Mesenchymal stem cell (in vitro differentiated cells and primary cell): ENCODE data around the gene OR10D3.

Experiments used
- DNase-seq: peaks from one replicate; pipeline ENCODE4 v3.0.0-alpha.2; 2013
- H2AFZ ChIP-seq: one replicate; pipeline ENCODE4 v1.6.1; 2013; ENCODE audit warnings: low read depth, mild to moderate bottlenecking, control low read depth, inconsistent platforms, low read length, moderate library complexity
- H2AK5ac ChIP-seq: 2 replicates; pipeline ENCODE4 v1.6.1; 2013; ENCODE audit warnings: low read length, moderate library complexity, mild to moderate bottlenecking, inconsistent platforms; ENCODE audit not compliant: severe bottlenecking
- H2BK120ac ChIP-seq: one replicate; pipeline ENCODE4 v1.6.1; 2013; ENCODE audit warnings: low read depth, mild to moderate bottlenecking, inconsistent platforms, low read length, moderate library complexity
- H2BK12ac ChIP-seq, 2 experiments: one replicate each; pipeline ENCODE4 v1.6.1; 2013; ENCODE audit warnings: inconsistent platforms in 2 of 2, low read length in 2 of 2, mild to moderate bottlenecking in 2 of 2, moderate library complexity in 2 of 2, control low read depth in 1 of 2
- H2BK15ac ChIP-seq: one replicate; pipeline ENCODE4 v1.6.1; 2013; ENCODE audit warnings: mild to moderate bottlenecking, low read depth, inconsistent platforms; ENCODE audit not compliant: poor library complexity, severe bottlenecking
- H2BK5ac ChIP-seq: 2 replicates; pipeline ENCODE4 v1.6.1; 2013; ENCODE audit warnings: low read depth, mild to moderate bottlenecking, low read length, control low read depth, inconsistent platforms; ENCODE audit not compliant: poor library complexity, severe bottlenecking
- H3K14ac ChIP-seq, 2 experiments: one replicate each; pipeline ENCODE4 v1.6.1; 2013; ENCODE audit warnings: inconsistent platforms in 2 of 2, low read length in 2 of 2, control low read depth in 1 of 2, mild to moderate bottlenecking in 1 of 2, moderate library complexity in 1 of 2
- H3K18ac ChIP-seq, 2 experiments: one replicate each; pipeline ENCODE4 v1.6.1; 2013; ENCODE audit warnings: inconsistent platforms in 2 of 2, low read length in 2 of 2, control low read depth in 1 of 2, low read depth in 1 of 2, mild to moderate bottlenecking in 1 of 2
- H3K23ac ChIP-seq, 2 experiments: one replicate each; pipeline ENCODE4 v1.6.1; 2013; ENCODE audit warnings: inconsistent platforms in 2 of 2, low read length in 2 of 2, mild to moderate bottlenecking in 2 of 2, moderate library complexity in 2 of 2, control low read depth in 1 of 2
- H3K27ac ChIP-seq: 2 replicates; pipeline ENCODE4 v1.5.1; 2013; ENCODE audit warnings: mild to moderate bottlenecking, moderate library complexity, low read length, control low read depth, inconsistent platforms; ENCODE audit not compliant: poor library complexity, severe bottlenecking
- H3K27me3 ChIP-seq, 2 experiments: 2 replicates each; pipeline versions ENCODE4 v1.6.1 to v1.7.0; 2013; ENCODE audit warnings: low read length in 2 of 2, mild to moderate bottlenecking in 2 of 2, moderate library complexity in 2 of 2, control low read depth in 1 of 2, inconsistent platforms in 1 of 2; ENCODE audit not compliant: control insufficient read depth in 1 of 2, insufficient read depth in 1 of 2
- H3K36me3 ChIP-seq, 2 experiments: 2 replicates each; pipeline versions ENCODE4 v1.6.1 to v1.7.0; 2013; ENCODE audit warnings: low read length in 2 of 2, control low read depth in 1 of 2, inconsistent platforms in 1 of 2, low read depth in 1 of 2, mild to moderate bottlenecking in 1 of 2; ENCODE audit not compliant: insufficient read depth in 2 of 2, control insufficient read depth in 1 of 2
- H3K4ac ChIP-seq, 2 experiments: one replicate each; pipeline ENCODE4 v1.6.1; 2013; ENCODE audit warnings: inconsistent platforms in 2 of 2, low read length in 2 of 2, mild to moderate bottlenecking in 2 of 2, moderate library complexity in 2 of 2, control low read depth in 1 of 2, low read depth in 1 of 2
- H3K4me1 ChIP-seq: 2 replicates; pipeline ENCODE4 v1.6.1; 2013; ENCODE audit warnings: low read depth, low read length, control low read depth; ENCODE audit not compliant: control insufficient read depth, insufficient read depth
- H3K4me2 ChIP-seq: 2 replicates; pipeline ENCODE4 v1.6.1; 2013; ENCODE audit warnings: low read length, mild to moderate bottlenecking, inconsistent platforms; ENCODE audit not compliant: poor library complexity, severe bottlenecking
- H3K4me3 ChIP-seq, 2 experiments: 2 replicates each; pipeline versions ENCODE4 v1.5.1 to v1.7.0; 2013; ENCODE audit warnings: low read length in 2 of 2, mild to moderate bottlenecking in 2 of 2, control low read depth in 1 of 2, low read depth in 1 of 2; ENCODE audit not compliant: insufficient read depth in 1 of 2
- H3K79me1 ChIP-seq: replicated peaks from 2 replicates; pipeline ENCODE4 v1.6.1; 2013; ENCODE audit warnings: mild to moderate bottlenecking, control low read depth, low read length, inconsistent platforms; ENCODE audit not compliant: poor library complexity, severe bottlenecking
- H3K9ac ChIP-seq: 2 replicates; pipeline ENCODE4 v1.7.0; 2013; ENCODE audit warnings: mild to moderate bottlenecking, low read length, moderate library complexity
- H3K9me3 ChIP-seq: 2 replicates; pipeline ENCODE4 v1.7.0; 2013; ENCODE audit warnings: mild to moderate bottlenecking, low read length; ENCODE audit not compliant: control insufficient read depth
- H4K8ac ChIP-seq: one replicate; pipeline ENCODE4 v1.6.1; 2013; ENCODE audit warnings: inconsistent platforms, mild to moderate bottlenecking, low read length, moderate library complexity
- H4K91ac ChIP-seq: one replicate; pipeline ENCODE4 v1.6.1; 2013; ENCODE audit warnings: mild to moderate bottlenecking, low read length, inconsistent platforms
- WGBS: methylation state at CpG from one replicate; pipeline ENCODE4 v1.1.7; 2013; ENCODE audit warnings: mixed read lengths; 5-methylcytosine and 5-hydroxymethylcytosine counted together

The OR10D3 gene

GRCh38 chr11:124207102-124207792 lies 24.1 kb downstream of the OR10D3 start:
- no peak overlapping the region for H3K4me3 ChIP-seq
- H3K4me1 ChIP-seq, result no peaks in the 10 kb centered on the region
- H2AFZ ChIP-seq, result no peak overlapping the region
- no peak overlapping the region for H3K27ac ChIP-seq
- no peak overlapping the region for H2BK5ac ChIP-seq
- H3K79me1 ChIP-seq, result no peaks in the 10 kb centered on the region
- H3K27me3 ChIP-seq, result no peaks in the 10 kb centered on the region
- H3K4me2 ChIP-seq, result no peak overlapping the region
- H3K4ac ChIP-seq, result no peak overlapping the region
- no peak overlapping the region for H2BK12ac ChIP-seq
- DNase-seq, result no peak
- H3K9me3 ChIP-seq, result no peaks in the 10 kb centered on the region
- no peak overlapping the region for H4K8ac ChIP-seq
- no peaks in the 10 kb centered on the region for H3K36me3 ChIP-seq
- H3K23ac ChIP-seq, result no peak overlapping the region
- no peak overlapping the region for H3K14ac ChIP-seq
- H3K18ac ChIP-seq, result no peak overlapping the region
- no peak overlapping the region for H2AK5ac ChIP-seq
- H2BK120ac ChIP-seq, result no peak overlapping the region
- WGBS, result 90% methylated on average over 6 of the region's 6 CpGs
- H4K91ac ChIP-seq, result no peak overlapping the region
- no peak overlapping the region for H2BK15ac ChIP-seq
- H3K9ac ChIP-seq, result no peak overlapping the region

DNA sequence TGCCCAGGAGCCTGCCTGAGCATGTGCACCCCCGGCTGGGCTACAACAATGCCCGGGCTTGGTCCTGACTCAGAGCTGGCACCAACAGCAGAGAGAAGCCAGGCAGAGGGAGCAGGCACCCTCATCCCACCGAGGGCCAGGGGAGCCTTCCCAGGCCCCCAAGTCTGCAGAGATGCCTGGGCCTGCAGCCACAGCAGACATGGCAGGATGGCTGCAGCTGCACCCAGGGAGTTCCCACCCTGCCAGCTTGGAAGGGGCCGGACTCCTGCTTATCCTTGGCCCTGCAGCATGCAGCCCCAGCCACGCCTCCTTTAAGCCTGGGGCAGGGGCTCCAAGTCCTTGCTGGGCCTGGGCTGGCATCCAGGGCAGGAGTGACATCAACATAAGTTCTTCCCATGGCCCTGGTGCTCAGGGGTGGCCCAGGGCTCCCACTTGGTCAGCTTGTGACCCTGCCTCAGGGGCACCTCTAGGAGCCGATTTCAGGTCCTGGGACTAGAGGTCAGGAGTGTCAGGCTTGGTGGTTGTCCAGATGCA lies 26.7 kb downstream of the OR10D3 start:
- Histone ChIP-seq H2BK5ac (no peak overlapping the region), H3K79me1 (no peaks in the 10 kb centered on the region), H3K4me3 (no peak overlapping the region), H3K4me1 (no peaks in the 10 kb centered on the region), H3K27ac (no peak overlapping the region), H2BK15ac (no peak overlapping the region), H2BK12ac (no peak overlapping the region), H3K4me2 (no peak overlapping the region), H2BK120ac (no peak overlapping the region), H3K4ac (no peak overlapping the region), H4K91ac (no peak overlapping the region), H4K8ac (no peak overlapping the region), H3K23ac (no peak overlapping the region), H3K18ac (no peak overlapping the region), H3K14ac (peak overlapping the region in 1 of 2 experiments; percentile 36), H3K27me3 (no peaks in the 10 kb centered on the region), H2AFZ (no peak overlapping the region), H3K9me3 (no peaks in the 10 kb centered on the region), H2AK5ac (no peak overlapping the region), H3K36me3 (no peaks in the 10 kb centered on the region), H3K9ac (no peak overlapping the region)
- DNase-seq, result no peak
- 87% methylated on average over 6 of the region's 6 CpGs for WGBS

DNA sequence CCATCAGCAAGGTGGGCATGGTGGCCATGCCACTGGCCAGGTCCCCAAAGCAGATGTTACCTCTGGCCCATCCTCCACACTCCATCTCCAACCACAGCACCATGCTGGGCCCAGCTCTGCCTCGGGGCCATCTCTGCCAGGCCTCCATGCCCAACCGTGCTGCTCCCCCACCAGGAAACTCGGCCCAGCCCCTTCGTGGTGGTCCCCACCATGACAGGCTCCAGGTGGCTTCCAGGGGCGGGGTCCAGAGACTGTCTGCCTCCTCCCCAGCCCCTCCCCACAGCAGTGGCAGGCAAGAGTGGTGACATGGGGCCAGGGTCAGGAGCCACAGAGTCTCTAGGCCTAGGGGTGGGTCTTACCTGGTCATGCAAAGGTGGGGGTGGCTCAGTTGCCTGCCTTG lies 27.3 kb downstream of the OR10D3 start:
- no peak overlapping the region for H2BK5ac ChIP-seq
- no peak overlapping the region for H4K8ac ChIP-seq
- no peak overlapping the region for H3K4ac ChIP-seq
- H3K36me3 ChIP-seq, result no peaks in the 10 kb centered on the region
- no peak overlapping the region for H2BK120ac ChIP-seq
- H3K9ac ChIP-seq, result no peak overlapping the region
- H3K4me3 ChIP-seq, result no peak overlapping the region
- H3K27ac ChIP-seq, result no peak overlapping the region
- no peaks in the 10 kb centered on the region for H3K4me1 ChIP-seq
- peak overlapping the region; percentile 33 for H2BK15ac ChIP-seq
- H3K27me3 ChIP-seq, result no peaks in the 10 kb centered on the region
- no peak overlapping the region for H3K18ac ChIP-seq
- peak overlapping the region in 1 of 2 experiments; percentile 13 for H2BK12ac ChIP-seq
- no peak for DNase-seq
- H2AK5ac ChIP-seq, result no peak overlapping the region
- no peak overlapping the region for H3K23ac ChIP-seq
- 84% methylated on average over 4 of the region's 5 CpGs for WGBS
- no peak overlapping the region for H4K91ac ChIP-seq
- no peak overlapping the region for H2AFZ ChIP-seq
- no peaks in the 10 kb centered on the region for H3K9me3 ChIP-seq
- H3K4me2 ChIP-seq, result no peak overlapping the region
- no peak overlapping the region for H3K14ac ChIP-seq
- H3K79me1 ChIP-seq, result no peaks in the 10 kb centered on the region

- DNase-seq, result no peak
- Histone ChIP-seq H3K23ac (no peak overlapping the region), H3K4ac (no peak overlapping the region), H2BK12ac (no peak overlapping the region), H3K27me3 (no peaks in the 10 kb centered on the region), H3K18ac (no peak overlapping the region), H3K36me3 (no peaks in the 10 kb centered on the region), H2BK120ac (no peak overlapping the region), H3K9me3 (no peaks in the 10 kb centered on the region), H3K4me1 (no peaks in the 10 kb centered on the region), H2AFZ (no peak overlapping the region), H3K27ac (no peak overlapping the region), H3K9ac (no peak overlapping the region), H3K4me2 (no peak overlapping the region), H3K14ac (no peak overlapping the region), H2BK5ac (no peak overlapping the region), H2AK5ac (no peak overlapping the region), H2BK15ac (no peak overlapping the region), H3K79me1 (no peaks in the 10 kb centered on the region), H4K91ac (no peak overlapping the region), H3K4me3 (no peak overlapping the region), H4K8ac (no peak overlapping the region)
These were observed 28.2 kb downstream of the OR10D3 start for GRCh38 chr11:124211321-124211720.
